GM21390 (cell line): ENCODE measurements around the gene ADPRHL1.

Experiments used
- ATAC-seq: cut with Tn5 transposase; IDR thresholded peaks from one replicate; pipeline ENCODE4 v1.9.1; 2021; ENCODE audit not compliant: unreplicated experiment

Gene ADPRHL1

GRCh38 chr13:113433391-113433916 is 19.8 kb downstream of the ADPRHL1 start:
- ATAC-seq = no peak

- ATAC-seq = no peak
Observed at GRCh38 chr13:113432506-113433270, 20.6 kb downstream of the ADPRHL1 start.

GRCh38 chr13:113431171-113431570 is 22.1 kb downstream of the ADPRHL1 start:
- ATAC-seq = no peak

- ATAC-seq = no peak
Observed at GRCh38 chr13:113430378-113431110, 22.7 kb downstream of the ADPRHL1 start.

GRCh38 chr13:113429608-113429985 is 23.7 kb downstream of the ADPRHL1 start:
- no peak for ATAC-seq

- ATAC-seq = no peak
Observed at GRCh38 chr13:113428871-113429607, 24.2 kb downstream of the ADPRHL1 start.

DNA sequence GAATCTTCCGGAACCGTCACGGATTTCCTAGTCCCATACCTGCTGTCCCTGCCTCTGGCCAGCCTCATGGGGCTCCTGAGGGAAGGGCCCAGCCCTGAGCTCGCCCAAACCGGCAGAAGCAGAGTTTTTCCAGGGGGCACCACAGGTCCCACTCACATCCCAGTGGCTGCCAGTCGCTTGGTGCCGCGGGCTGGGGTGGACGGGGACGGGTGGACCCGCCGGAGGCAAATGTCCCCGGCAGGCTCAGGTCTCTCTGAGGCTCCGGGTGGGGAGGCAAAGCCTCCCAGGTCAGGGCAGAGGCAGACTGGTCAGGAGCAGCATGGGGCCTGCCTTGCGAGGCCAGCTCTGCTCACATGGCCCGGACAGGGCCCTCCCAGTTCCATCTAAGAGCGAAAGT is 24.8 kb downstream of the ADPRHL1 start:
- no peak for ATAC-seq

DNA sequence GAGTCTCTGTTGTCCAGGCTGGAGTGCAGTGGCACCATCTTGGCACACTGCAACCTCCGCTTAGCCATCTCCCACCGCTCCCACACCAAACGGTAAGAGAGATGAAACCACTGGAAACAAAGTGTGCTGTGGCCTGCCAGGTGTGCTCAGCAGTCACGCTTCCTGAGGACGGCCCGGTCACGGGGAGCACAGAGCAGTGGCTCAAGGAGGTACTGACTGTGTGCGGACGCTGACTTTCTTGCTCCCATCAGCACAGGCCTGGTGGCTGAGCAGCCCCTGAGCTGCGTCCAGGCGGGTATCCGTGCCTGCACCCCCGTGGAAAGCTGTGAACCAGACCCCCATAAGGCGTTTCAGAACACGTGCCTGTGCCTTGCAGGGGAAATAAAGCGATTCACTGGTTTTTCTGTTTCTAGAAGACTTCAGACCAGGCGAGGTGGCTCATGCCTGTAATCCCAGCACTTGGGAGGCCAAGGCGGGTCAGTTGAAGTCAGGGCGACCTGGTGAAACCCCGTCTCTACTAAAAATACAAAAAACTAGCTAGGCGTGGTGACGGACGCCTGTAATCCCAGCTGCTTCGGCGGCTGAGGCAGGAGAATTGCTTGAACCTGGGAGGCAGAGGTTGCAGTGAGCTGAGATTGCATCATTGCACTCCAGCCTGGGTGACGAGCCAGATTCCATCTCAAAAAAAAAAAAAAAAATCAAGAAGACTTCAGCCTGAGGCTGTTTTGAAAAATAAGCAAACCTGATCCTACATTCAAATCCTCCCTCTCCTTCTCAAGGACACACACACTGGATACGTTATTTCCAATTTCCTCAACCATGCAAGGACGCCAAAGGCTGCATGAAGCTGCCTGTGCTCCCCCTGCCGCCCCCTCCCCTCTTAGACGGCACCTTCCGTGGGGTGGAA is 25.5 kb downstream of the ADPRHL1 start:
- ATAC-seq = no peak

DNA sequence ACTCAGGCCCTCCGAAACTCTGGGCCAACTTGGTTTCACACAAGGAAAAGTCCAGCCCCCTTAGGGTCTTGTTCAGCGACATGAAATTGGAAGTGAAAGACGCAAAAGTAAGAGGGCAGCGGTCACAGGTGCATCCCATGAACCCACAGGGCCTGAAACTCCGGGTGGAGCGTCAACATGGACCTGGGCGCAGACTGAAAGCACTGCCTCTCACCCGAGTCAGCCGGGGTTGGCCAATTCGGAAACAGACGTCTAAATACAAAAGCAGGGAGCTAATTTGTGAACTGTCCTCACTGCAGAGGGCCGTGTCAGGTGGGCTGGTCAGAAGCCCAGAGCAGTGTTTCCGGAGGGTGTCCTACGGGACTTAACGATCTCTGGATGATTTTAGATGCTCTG is 26.7 kb downstream of the ADPRHL1 start:
- ATAC-seq = no peak

DNA sequence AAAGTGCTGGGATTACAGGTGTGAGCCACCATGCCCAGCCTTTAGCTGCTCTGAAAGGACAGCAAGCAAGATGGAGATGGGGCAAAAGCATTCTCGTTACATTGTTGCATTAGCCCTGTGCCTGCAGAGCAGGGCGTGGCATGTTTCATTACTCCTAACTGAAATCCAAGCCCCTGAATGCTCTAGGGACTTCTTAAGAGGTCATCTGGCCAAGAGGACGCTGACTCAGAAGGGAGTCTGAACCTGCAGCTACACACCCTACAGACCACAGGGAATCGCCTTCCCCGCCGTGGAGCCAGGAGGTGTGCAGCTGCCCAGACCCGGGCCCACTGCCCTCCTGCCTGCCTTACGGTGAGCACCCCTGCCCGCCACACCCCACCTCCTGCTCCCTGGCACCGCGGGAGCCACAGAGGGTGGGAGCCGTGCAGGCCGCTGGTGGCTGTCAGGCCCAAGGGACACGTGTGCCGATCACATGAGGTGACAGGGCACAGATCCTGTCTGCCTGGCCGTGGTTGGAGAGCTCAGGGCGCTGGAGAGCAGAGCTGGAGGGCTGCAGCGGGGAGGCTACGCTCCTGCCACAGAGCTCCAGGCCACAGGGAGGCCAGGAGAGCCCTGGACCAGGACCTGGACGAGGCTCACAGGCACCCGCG is 27.2 kb downstream of the ADPRHL1 start:
- no peak for ATAC-seq

- ATAC-seq = no peak
Observed at GRCh38 chr13:113423520-113424163, 29.6 kb downstream of the ADPRHL1 start.

GRCh38 chr13:113422807-113423519 is 30.3 kb downstream of the ADPRHL1 start:
- no peak for ATAC-seq

GRCh38 chr13:113421673-113422270 is 31.5 kb downstream of the ADPRHL1 start:
- ATAC-seq = no peak

GRCh38 chr13:113420833-113421600 is 32.3 kb downstream of the ADPRHL1 start:
- no peak for ATAC-seq

GRCh38 chr13:113420232-113420631 is 33.1 kb downstream of the ADPRHL1 start:
- ATAC-seq = no peak

DNA sequence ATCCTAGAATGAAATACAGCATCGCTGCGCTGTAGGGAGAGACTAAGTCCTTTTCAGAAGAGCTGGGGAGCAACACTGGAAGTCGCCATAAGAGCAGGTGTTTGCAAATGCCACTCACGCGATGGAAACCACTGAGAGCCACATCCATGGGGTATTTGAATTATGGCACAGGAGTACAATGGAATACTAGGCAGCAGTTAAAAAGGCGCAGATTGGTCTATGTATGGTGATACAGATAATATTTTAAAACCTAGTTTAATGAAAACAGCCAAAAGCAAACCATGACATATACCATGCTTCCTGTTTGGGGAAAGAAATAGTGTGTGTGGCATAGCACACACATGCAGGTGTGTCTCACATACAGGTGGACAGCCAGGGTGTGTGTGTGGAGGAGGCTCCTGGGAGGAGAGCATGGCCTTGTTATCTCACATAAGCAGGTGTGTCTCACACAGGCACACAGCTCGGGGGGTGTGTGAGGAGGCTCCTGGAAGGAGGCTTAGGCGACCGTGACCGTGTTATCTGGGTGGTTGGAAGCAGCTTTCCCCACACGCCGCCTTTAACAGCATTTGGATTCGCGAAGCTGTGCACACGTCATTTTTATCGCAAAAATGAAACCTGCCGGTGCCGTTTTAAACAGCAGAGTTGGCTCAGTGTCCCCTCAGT is 33.6 kb downstream of the ADPRHL1 start:
- no peak for ATAC-seq

GRCh38 chr13:113418722-113419049 is 34.6 kb downstream of the ADPRHL1 start:
- no peak for ATAC-seq
